GM12874 (cell line): ENCODE results near the gene ADGRG7.

Experiments used
- TF ChIP-seq, protein P1 (sequence below): IDR thresholded peaks from 2 replicates; pipeline ENCODE4 v1.5.1; 2011; ENCODE audit warnings: low read depth, mild to moderate bottlenecking, control low read depth, low read length, moderate library complexity; ENCODE audit not compliant: insufficient read depth

ADGRG7 gene

DNA sequence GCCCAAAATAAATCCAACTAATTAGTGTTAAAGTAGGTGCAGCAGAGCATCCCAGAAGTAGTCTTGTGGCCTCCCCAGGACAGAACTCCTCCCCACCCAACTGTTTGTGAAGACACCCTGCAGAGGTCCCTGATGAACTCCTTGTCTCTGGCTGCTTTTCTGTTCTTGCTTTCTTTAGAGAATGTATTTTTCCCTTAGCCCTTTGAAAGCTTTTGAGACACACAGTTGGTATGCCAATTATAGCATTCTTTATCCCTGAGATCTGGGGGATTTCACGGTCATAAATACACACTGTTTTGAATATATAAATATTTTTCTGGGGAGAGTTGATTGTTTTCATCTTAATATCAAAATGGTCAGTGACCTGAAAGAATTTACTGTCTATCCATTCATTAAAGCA, 109.7 kb downstream of the ADGRG7 start:
- TF ChIP-seq, protein P1, sequence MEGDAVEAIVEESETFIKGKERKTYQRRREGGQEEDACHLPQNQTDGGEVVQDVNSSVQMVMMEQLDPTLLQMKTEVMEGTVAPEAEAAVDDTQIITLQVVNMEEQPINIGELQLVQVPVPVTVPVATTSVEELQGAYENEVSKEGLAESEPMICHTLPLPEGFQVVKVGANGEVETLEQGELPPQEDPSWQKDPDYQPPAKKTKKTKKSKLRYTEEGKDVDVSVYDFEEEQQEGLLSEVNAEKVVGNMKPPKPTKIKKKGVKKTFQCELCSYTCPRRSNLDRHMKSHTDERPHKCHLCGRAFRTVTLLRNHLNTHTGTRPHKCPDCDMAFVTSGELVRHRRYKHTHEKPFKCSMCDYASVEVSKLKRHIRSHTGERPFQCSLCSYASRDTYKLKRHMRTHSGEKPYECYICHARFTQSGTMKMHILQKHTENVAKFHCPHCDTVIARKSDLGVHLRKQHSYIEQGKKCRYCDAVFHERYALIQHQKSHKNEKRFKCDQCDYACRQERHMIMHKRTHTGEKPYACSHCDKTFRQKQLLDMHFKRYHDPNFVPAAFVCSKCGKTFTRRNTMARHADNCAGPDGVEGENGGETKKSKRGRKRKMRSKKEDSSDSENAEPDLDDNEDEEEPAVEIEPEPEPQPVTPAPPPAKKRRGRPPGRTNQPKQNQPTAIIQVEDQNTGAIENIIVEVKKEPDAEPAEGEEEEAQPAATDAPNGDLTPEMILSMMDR = no peak

DNA sequence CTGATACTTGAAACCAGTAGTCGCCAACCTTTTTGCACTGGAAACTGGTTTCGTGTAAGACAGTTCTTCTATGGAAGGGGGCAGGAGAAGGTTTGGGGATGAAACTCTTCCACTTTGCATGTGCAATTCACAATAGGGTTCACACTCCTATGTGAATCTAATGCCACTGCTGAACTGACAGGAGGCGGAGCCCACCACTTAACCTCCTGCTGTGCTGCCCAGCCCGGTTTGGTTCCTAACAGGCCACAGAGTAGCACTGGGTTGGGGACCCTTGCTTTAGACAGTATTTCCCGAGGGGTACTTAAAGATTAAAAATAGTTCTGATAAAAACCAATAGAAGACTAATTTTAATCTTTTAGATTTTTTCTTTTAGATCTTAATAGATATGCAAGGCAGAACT, 111.0 kb downstream of the ADGRG7 start:
- TF ChIP-seq, protein P1 = no peak

DNA sequence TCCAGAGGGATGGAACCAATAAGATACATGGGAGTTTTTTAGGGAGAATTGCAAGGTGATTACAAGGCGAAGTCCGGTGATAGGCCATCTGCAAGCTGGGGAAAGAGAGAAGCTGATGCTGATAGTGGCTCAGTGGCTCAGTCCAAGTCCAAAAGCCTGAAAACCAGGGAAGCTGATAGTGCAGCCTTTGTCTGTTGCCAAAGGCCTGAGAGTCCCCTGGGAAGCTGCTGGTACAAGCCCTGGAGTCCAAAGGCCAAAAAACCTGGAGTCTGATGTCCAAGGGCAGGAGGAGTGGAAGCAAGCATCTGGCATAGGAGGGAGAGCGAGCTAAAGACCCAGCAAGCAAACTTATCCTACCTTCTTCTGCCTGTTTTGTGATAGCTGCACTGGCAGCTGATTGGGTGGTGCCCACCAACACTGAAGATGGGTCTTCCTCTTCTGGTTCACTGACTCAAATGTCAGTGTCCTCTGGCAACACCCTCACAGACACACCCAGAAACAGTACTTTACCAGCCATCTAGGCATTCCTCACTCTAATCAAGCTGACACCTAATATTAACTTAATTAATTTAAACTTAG, 116.6 kb downstream of the ADGRG7 start:
- TF ChIP-seq, protein P1 = no peak

DNA sequence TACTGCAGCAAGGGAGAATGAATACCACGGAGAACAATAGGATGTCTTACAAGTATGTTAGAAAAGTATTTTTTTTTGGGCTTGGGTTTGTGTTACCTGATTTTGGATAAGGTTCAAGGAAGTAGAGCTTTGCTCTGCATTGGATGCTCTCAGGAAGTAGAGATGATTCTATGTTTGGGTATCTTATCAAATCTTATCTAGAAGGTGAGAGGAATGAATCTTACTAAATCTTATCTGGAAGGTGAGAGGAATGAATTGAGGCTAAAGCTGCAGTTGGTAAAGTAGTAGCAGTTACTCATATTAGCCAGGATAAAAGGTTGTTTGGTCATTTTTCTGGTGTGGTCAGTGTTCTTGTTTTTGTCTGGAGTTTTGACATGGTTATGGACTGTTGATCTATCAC, 117.3 kb downstream of the ADGRG7 start:
- TF ChIP-seq, protein P1 = no peak

DNA sequence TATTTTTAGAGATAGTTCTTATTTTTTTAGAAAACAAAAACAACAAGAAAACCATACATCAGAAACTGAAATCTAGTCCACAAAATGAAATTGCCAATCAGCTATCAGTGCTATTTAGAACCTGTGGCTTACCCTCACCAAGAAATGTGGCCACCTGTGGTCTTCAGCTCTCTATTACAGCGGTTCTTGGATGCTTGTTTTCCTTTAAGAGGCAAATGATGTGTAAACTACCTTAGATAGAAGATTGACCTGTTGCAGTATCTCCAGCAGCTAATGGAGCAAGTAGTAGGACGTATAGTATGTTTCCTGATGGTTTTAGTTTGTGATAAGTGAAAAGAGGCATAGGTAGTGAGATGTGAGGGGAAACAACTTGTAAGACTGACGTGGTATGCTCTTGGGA, 121.1 kb downstream of the ADGRG7 start:
- TF ChIP-seq, protein P1 = no peak

DNA sequence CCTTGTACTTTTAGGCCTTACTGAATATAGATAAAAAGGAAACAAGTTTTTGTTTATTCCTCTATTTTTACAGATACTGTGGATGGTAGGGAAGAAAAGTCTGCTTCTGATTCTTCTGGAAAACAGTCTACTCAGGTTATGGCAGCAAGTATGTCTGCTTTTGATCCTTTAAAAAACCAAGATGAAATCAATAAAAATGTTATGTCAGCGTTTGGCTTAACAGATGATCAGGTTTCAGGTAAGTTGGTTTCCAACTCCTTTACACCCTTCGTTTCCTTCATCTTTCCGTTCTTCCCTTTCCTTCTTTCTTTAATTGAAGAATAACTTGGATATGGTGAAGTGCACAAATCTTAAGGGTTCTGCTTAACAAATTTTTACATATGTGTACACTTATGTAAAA, 123.0 kb downstream of the ADGRG7 start:
- TF ChIP-seq, protein P1 = no peak

DNA sequence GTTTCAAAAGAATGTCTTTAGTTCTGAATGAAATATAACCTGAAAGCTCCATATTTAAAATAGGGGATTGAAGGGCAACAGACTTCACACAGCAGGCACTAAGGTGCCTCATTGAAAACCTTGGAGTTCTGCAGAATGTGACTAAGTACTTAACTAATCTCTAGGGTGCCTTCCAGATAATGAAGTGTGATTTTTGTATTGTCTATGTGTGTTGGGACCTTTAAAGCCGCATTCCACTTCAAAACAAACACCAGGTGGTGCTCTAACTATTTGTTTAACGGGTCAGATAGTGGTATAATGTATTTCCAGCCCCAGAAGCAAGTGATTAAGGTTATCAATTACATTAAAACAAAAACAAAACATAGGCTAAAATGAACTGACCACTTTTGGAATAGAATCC, 127.9 kb downstream of the ADGRG7 start:
- TF ChIP-seq, protein P1 = 0 out of 2 replicates have a peak, but pooled peaks have one; percentile 22
